Ecto neural progenitor cell (in vitro differentiated cells): Measurements from ENCODE around the gene SFMBT2.

ENCODE experiments used
- DNase-seq: peaks from one replicate; pipeline ENCODE4 v3.0.0-alpha.2; 2018; ENCODE audit warnings: low spot score

Gene SFMBT2

DNA sequence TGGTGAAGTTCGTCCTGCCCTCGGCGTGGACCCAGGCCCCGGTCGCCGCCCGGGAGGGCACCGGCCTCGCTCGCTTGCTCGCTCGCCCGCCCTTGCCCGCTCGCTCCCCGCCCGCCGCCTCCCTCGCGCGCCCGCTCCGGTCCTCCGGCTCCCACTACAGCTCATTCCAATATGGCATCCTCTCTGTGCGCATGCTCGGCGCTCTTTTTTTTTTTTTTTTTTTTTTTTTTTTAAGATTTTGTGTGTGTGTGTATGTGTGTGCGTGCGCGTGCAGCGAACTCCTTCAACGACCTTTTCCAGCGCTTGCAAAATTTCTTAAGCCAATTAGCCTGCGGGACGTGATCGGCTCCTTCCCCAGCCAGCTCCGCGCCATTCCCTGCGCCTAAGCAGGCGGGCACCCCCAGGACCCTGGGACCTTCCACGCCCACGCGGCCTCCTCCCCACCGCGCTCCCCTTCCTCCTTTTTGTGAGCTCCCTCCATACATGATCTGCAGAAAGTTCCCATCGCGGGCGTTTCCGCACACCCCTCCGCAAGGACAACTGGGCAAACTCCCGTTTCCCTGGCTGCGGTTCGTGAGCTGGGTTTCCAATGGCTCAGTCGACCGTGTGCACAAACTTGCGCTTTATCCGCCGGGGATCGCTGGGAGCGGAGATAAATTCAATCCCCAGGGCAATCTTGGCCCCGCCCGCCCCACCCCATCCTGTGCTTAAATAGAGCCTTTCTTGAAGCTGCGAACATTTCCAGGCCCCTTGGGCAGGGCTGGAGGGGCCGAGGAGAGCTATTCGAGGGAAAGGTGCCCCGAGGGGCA, at the start of gene SFMBT2:
SFMBT2 (minus strand) TSS at position 173 of the 809 bp plus-strand sequence. CDS start 29,136 bp downstream, outside the sequence.
- DNase-seq: peak; percentile 75

DNA sequence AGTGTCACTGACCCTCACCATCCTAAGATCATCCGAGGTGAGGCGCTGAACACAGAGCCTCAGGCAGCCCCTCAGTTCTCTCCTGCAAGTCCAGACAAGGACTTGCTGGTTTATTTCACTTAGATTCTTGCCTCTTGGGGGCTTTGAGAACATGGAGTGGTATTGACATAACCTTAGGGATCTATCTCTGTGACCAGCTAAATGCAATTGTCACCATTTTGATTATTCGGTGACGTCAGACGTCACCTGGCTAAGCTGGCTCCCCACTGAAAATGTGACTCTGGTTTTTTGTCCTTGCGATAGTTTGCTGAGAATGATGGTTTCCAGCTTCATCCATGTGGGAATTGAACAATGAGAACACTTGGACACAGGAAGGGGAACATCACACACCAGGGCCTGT, 49.2 kb upstream of the SFMBT2 start:
- no peak for DNase-seq

DNA sequence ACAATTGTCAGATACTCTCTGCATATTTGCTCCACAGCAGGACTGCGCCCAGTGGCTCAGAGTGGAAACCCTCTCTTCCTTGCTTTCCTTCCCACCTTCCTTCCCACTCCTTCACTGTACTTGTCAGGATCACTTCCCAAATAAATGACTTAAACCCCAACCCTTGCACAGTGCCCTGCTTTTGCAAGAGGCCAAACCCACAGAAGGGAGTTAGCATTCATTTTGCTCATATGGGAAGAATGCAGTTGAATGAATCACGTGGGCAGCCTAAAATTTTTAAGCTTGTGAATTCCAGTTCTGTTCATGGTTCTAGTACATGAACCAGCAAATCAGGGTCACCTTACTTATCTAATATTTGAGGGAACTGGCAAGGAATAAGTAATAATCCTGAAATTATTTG, 47.7 kb upstream of the SFMBT2 start:
- DNase-seq: no peak

DNA sequence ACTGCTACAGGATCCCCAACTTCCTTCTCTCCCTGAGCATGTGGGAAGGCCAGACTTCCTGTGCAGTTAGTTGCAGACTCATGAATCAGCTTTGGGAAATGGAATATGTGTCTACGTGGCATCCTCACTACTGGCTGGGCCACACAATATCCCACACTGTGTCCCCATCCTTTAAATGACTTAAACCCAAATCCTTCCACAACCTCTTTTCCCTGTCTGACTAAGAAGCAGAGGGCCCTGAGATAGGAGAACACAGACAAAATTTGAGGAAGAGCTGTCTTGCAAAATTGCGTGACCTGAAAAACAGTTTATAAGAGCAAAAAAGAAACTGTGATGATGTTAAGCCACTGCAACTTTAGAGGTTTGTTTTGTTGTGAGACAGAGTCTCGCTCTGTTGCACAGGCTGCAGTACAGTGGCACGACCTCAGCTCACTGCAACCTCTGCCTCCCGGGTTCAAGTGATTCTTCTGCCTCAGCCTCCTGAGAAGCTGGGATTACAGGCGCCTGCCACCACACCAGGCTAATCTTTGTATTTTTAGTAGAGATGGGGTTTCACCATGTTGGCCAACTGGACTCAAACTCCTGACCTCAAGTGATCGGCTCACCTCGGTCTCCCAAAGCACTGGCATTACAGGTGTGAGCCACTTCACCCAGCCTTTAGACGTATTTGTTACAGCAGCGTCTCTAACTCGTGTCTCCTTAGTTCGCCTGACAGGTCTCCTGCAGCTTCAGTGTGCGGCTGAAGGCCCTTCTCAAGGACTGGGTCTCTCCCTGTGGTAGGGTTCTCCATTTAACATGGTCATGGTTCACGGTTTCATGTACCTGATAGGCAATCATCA, 46.9 kb upstream of the SFMBT2 start:
- no peak for DNase-seq

DNA sequence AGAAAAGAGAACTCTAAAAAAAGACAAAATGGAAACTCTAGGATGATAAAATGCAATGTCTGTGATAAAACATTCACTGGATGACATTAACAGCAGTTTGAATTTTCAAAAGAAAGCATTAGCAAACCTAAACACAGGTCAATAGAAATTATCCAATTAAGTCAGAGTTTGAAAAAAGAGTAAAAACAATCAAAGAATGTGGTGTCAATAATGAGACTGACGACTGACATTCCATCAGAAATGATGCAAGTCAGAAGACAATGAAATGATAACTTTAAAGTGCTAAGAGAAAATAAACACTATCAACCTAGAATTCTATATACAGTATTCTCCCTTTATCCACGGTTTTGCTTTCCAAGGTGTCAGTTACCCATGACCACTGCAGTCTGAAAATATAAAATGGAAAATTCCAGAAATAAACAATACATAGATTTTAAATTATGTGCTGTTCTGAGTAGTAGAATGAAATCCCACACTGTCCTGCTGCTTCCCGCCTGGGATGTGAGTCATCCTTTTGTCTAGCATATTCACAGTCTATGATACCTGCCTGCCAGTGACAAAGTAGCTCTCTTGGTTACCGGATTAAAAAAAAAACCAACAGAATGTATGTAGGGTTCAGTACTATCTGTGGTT, 38.3 kb upstream of the SFMBT2 start:
- DNase-seq: no peak

DNA sequence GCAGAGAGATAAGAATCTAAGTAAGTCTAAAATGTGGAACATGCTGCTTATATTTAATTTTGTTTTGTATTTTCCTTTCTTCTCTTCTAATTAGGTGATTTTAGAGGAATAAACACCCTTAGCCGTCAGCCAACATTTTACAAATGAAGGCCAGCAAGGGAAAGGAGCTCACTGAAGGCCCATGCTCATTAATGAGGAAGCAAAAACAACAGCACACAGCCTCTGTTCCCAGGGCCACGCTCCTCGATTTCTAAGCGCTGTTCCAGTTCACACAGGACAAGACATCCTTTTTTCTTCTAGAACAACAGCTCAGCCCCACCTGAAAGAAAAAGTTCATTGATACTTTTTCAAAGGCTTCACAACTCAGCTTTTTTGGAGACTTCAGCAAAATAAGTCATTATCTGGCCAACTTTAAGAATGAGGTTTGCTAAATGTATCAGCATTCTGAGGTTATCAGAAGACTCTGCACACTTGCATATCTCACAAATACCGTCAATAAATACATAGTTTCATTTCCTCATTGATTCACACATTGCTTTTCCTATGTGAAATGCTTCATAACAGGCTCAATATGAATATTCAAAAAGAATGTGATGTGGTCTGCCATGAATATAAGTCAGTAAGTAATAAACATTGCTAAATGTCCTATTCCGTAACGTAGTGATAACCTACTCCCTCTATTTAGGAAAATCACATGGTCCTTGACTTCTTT, 34.8 kb upstream of the SFMBT2 start:
- DNase-seq: no peak

DNA sequence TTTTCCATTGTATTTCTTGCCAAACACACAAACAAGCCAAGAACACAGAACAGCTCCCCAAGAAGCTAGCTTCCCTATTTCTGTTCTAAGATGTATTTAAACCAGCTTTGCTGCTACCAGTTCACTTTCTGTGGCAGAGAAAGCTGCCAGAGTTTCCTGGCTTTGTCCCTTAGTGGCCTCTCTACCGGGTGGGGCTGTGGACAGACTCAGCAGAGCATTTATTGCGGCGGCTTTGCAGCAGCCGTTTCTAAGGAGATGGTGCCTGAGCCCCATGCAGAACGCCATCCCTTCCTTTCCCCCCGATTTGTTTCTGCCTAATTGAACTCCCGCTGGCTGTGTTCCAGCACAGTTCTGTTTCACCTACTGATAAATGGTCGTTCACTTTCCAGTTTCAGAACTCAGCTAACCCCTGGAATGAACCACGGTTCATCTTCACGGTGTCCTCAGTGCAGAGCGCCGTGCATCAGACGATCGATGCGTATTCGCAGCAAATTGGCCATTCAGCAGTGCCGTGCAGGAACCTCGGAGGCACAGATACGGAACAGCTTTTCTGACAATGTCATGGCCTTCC, 33.8 kb upstream of the SFMBT2 start:
- DNase-seq: no peak

DNA sequence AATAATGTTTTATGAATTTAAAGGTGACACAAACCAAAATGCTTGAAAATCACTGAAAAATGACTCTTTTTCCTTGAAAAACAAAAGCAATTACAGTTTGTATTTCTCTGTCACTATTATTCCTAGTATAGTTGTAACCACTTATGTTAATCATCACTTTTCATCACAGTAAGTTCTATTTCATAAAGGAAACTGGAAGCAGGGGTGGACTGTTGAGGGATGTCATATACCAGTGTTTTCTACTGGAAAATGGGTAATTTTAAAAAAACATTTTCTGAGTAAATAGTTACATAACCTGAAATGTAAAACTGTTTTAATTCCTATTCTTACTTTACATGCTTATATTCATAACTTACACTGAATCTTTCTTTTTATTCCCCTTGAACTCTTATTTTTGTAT, 32.2 kb upstream of the SFMBT2 start:
- no peak for DNase-seq

DNA sequence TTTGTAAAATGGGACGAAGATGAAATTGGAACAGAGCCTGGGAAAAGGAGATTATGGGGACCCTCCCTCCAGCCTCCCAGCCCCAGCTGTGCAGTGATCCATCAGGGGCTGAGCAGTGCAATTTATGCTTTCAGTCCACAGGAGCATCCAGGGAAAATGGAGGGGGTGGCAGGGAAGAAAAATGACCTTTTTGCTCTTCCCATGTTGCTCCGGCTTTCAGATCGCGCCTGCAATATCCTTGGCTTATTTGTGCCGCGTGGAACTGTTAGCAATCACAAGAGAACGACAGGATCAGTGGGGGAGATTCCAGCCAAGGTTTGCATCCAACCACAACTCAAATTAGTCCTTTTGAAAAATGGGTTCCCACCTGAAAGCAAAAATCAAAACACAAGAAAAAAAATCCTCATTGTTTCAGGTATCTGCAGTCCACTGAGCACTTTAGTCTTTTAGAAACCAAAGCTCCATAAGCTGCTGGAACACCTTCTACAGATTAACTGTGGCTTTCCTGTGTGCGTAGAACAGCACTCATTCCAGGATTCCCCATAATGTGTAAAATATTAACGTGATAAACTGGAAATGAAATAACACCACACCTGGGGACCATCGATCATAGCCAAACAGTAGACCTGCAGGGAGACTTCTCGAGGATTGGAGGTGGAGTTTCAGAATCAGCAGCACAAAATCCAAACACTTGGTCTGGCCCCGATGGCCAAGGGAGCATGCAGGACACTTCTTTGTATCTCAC, 30.7 kb upstream of the SFMBT2 start:
- no peak for DNase-seq

DNA sequence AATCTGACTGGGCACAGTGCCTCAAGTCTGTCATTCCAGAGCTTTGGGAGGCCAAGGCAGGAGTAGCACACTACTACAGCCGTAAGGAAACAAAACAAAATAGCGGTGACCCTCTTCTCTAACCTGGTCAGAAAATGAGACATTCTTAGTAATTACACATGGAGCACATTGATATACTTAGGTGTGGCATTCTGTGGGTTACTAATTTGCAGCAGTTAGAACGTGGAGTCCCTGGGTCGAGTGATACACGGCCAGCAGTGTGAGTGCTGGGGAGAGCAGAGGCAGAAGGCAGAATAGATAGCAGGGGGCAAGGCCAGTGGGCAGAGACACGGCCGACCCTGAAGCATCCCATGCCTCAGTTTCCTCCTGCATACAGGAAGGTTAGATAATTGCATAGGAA, 28.9 kb upstream of the SFMBT2 start:
- no peak for DNase-seq

DNA sequence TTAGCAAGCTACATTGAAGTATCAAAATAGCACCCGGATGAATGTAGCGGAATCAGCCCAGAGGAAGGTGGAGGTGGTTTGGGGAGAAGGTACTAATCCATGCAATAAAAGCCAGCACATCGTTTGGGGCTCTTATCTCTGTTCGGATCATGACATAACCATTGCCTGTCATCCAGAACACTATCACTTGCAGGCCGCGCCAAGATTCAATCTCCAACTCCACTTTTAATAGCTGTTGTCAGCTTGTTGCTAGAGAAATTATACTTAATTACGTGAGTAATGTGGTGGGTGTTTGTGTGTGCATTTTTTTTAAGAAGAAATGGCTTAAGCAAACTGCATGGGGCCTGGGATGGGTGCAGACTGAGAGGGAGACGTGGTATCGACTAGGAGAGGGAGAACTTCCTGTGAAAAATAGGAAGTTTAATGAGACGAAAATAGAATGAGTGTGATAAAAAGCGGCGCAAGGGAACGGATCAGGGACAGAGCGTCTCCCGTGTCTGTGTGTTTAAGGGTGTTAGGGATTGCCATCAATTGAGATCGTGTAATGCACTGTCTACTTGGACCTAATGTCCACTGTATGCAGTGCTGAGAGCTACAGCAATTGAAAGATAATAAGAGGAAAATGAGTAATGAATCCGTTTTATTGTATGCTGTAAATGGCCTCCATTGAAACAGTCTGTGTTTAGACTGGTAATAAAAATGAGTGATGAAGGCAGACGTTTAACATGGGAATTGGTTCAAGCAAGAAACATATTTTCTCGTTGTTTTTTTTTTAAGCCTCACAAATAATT, 27.6 kb upstream of the SFMBT2 start:
- DNase-seq: no peak

DNA sequence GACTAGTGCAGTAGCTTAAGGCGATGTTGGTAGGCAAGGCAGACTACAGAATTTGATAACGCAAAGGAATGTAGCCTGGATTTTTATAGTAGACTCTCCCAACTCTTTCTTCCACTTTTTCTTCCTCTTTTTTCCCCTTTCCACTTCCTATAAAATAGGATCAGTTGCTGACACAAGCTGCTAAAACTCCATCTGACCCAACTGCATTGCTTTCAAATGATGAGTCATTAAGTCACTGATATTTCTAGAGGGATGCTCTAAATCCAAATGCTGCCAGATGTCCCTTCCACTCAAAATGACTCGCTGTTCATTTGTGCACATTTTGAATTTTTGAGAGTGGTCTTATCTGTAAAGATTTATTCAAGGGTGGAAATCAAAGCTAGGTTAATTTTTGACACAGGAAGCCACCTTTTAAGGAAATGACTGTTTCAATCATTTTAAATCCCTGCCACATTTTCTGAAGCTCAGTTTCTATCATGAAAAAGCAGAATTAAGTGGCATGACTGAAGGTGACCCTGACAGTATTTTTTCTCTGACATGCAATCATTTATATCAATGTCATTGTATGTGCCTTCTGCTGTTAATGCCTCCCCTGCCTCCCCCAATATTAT, 25.8 kb upstream of the SFMBT2 start:
- DNase-seq: no peak

DNA sequence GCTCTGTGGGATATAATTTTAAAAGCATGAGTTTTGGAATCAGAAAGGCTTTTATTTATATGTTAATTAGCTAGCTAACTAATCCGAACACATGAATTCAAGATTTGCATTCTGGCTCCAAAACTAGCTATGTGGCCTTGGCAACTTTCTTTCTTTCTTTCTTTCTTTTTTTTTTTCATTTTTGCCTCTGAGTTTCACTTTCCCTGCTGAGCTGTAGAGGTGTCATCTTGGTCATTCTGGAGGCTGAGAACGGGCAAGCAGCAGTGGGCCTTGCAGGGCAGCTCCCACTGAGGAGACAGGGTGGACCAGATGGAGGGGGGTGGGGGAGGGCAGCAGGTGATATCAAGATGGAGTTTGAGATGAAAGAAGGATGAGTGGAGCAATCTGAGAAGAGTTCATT, 24.8 kb upstream of the SFMBT2 start:
- DNase-seq: no peak

DNA sequence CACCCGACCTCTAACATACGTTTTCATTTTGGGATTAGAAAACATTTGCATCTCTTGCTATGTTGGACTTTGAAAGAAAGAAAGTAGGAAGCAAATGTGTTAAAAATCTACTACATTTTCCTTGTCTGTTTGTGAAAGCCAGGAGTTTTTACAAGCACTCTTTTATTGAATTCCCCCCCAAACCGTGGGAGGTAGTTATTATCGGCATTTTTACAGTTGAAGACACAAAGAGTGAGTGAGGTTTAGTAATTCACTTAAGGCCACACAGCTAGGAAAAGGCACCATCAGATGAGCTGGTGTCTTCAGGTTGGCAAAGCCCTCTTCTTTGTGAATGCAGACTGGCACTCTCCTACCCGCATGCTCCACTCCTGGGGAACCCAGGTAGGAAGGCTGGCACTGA, 23.5 kb upstream of the SFMBT2 start:
- no peak for DNase-seq

DNA sequence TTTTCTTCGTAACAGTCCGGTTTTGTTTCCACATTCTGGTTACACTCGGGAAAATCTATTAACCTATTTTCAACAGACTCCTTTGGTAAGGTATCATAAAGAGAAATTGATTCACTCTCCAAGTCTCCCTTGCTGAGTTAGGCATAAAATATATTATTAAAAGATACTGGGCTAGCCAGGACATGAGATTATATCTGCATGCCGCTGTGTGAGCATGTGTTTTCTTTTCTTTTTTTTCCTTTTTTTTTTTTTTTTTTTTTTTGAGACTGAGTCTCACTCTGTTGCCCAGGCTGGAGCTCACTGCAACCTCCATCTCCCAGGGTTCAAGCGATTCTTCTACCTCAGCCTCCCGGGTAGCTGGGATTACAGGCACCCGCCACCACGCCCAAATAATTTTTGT, 23.0 kb upstream of the SFMBT2 start:
- no peak for DNase-seq

DNA sequence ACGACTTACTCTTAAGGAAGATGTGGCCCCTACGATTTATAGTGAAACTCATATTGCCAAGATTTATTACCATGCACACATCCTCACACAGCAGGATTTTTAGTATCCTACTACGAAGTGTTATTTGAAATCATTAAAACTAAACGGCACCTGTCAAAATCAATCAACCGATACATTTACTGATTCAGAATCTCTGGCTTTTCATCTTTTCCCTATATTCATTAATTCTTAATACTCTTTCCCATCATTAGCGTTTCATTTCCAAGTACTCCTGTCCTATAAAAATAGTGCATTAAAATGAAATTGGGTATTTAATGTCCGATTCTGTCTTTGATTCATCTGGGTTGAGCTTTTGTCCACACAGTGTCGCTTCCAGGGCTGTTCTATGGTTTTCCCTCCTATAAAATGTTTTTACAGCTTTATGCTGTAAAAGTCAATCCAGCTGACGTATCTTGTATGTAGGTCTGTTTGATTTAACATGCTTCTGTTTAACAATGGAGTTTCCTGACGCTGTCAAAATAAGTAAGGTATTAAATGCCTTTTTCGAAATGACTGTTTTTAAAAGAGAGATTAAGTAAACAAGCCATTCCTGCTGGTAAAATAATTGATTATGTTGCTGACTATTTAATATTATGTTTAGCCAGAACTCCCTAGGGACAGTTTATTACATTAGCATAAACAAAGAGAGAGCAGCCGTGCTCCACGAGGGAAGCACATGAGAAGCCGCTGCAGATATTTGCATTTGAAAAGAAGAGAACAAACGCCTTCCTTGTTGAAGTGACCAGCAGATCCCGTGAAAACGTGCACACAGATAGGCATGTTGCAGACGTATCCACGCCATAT, 22.3 kb upstream of the SFMBT2 start:
- no peak for DNase-seq

DNA sequence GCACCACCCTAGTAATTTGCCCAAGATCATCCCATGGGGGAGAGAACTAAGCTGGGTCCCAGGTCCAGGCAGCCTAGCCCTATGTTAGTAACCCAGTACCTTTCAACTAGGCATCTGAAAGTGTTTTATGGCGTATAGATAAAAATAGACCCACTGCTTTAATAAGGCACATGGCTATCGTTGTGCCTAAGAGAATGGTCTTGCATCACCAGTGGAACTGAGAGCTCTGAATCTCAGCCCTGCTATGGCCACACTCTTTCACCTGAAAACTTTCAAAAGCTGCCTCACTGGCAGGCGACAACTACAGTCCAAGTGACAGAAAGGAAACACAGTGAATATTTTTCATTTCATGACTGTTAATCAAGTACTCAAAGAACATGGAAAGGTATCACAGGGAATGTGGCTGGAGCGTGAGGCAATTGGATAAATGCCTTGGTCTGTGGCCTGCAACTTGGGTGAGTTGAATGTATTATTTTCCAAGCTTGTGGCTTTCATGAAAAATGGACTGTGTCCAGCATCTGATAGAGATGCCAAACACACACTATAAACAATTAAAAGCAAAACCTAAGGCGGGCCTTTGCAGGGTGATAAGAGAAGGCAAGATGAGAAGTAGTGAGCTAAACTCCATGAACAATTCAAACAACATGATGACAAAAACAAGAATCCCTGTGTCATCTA, 18.0 kb upstream of the SFMBT2 start:
- DNase-seq: no peak

DNA sequence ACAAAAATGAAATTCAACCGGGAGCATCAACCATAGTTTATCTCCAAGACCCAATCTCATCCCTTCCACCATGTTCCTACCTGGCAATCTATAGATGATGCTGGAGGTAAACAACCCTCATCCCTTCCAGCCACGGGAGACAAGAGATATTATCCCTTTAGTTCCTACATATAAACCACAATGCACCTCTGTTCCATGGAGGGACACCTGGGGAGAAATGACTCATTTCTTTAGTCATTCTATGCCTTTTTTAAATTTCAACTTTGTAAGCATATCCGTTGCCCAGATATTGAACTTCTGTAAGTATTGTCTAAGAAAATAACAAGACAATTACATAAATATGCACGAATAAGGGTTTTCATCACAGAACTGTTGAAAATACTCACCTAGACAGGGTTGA, 15.5 kb upstream of the SFMBT2 start:
- no peak for DNase-seq
